ENCODE measurements around the gene DHDH.
A peak's percentile ranks its signal among the peaks of the same experiment; 100 is the strongest.
"Not testable (repeated sequence)": the region's sequence is repeated elsewhere in the genome, so short reads cannot be mapped to it uniquely, and the experiment has no call there.

DHDH gene

DNA sequence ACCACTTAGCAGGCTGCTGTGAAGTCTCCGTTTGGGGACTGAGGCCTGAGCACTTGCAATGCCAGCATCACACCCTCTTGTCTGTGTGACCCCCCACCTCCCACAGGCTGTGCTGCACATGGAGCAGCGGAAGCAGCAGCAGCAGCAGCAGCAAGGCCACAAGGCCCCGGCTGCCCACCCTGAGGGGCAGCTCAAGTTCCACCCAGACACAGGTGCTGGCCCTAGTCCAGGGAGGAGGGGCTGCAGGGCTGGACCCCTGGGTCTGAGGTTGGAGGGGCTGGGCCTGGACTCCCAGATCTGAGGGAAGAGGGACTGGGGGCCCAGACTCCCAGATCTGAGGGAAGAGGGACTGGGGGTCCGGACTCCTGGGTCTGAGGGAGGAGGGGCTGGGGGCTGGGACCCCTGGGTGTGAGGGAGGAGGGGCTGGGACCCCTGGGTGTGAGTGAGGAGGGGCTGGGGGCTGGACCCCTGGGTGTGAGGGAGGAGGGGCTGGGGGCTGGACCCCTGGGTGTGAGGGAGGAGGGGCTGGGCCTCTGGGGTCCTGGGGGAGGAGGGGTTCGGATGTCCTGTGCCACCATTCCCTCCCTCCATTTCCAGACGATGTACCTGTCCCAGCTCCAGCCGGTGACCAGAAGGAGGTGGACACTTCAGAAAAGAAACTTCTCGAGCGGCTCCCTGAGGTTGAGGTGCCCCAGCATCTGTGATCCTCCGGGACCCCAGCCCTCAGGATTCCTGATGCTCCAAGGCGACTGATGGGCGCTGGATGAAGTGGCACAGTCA is 11.6 kb upstream of the DHDH start:
- TF ChIP-seq, protein P1, sequence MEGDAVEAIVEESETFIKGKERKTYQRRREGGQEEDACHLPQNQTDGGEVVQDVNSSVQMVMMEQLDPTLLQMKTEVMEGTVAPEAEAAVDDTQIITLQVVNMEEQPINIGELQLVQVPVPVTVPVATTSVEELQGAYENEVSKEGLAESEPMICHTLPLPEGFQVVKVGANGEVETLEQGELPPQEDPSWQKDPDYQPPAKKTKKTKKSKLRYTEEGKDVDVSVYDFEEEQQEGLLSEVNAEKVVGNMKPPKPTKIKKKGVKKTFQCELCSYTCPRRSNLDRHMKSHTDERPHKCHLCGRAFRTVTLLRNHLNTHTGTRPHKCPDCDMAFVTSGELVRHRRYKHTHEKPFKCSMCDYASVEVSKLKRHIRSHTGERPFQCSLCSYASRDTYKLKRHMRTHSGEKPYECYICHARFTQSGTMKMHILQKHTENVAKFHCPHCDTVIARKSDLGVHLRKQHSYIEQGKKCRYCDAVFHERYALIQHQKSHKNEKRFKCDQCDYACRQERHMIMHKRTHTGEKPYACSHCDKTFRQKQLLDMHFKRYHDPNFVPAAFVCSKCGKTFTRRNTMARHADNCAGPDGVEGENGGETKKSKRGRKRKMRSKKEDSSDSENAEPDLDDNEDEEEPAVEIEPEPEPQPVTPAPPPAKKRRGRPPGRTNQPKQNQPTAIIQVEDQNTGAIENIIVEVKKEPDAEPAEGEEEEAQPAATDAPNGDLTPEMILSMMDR (IDR thresholded peaks at IDR 0.05) = no peak
- H3K27ac ChIP-seq = no peak overlapping the region
- peaks cover 0 to 3% (median under 1%) of the 10 kb centered on the region in 4 donors for H3K4me1 ChIP-seq
- no peaks in the 10 kb centered on the region for H3K9me3 ChIP-seq
- H3K4me3 ChIP-seq = no peak overlapping the region
- intact Hi-C loops (cut with DNase I; ENCODE audit: low total_unique reads) = no loop called here
- no peak for DNase-seq
- H3K27me3 ChIP-seq = no peaks in the 10 kb centered on the region
- H3K36me3 ChIP-seq = peaks cover 31 to 71% (median 55%) of the 10 kb centered on the region in 3 donors

DNA sequence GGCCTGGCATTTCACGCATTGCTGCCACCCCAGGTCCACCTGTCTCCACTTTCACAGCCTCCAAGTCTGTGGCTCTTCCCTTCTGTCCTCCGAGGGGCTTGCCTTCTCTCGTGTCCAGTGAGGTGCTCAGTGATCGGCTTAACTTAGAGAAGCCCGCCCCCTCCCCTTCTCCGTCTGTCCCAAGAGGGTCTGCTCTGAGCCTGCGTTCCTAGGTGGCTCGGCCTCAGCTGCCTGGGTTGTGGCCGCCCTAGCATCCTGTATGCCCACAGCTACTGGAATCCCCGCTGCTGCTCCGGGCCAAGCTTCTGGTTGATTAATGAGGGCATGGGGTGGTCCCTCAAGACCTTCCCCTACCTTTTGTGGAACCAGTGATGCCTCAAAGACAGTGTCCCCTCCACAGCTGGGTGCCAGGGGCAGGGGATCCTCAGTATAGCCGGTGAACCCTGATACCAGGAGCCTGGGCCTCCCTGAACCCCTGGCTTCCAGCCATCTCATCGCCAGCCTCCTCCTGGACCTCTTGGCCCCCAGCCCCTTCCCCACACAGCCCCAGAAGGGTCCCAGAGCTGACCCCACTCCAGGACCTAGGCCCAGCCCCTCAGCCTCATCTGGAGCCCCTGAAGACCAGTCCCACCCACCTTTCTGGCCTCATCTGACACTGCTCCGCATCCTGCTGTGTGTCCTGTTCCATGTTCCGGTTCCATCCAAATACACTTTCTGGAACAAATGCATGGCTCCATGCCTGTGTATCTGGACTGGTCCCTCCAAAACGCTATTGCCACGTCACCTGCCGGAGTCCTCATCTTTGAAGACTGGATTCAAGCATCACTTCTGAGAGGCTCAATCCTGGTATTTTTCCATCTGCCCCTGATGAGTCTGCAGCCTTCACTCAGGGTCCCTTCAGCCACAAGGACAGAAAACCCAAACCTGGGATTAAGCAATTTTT is 10.7 kb upstream of the DHDH start:
- no peaks in the 10 kb centered on the region for H3K9me3 ChIP-seq
- intact Hi-C loops (cut with DNase I; ENCODE audit: low total_unique reads) = no loop called here
- H3K27me3 ChIP-seq = no peaks in the 10 kb centered on the region
- H3K4me3 ChIP-seq = no peak overlapping the region
- no peak for DNase-seq
- peaks cover 29 to 62% (median 50%) of the 10 kb centered on the region in 3 donors for H3K36me3 ChIP-seq
- no peak overlapping the region for H3K27ac ChIP-seq
- peaks cover 0 to 11% (median 3%) of the 10 kb centered on the region in 4 donors for H3K4me1 ChIP-seq
- TF ChIP-seq, protein P1 (IDR thresholded peaks at IDR 0.05) = no peak

DNA sequence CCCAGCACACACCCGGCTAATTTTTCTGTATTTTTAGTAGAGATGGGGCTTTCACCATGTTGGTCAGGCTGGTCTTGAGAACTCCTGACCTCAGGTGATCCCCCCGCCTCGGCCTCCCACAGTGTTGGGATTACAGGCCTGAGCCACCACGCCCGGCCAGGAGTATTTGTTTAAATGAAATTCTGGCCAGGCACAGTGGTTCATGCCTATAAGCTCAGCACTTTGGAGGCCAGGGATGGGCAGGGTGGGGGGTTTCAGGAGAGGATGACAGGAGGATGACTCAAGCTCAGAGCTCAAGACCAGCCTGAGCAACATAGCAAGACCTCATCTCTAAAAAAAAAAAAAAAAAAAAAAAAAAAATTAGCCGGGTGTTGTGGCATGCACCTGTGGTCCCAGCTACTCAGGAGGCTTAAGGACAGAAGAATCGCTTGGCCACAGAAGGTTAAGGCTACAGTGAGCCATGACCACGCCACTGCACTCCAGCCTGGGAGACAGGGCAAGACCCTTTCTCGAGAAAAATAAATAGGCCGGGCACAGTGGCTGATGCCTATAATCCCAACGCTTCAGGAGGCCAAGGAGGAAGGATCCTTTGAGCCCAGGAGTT is 8.2 kb upstream of the DHDH start:
- Histone ChIP-seq H3K36me3 (peaks cover 14 to 37% (median 31%) of the 10 kb centered on the region in 3 donors), H3K9me3 (no peaks in the 10 kb centered on the region), H3K4me3 (no peak overlapping the region), H3K27me3 (no peaks in the 10 kb centered on the region), H3K27ac (peak overlapping the region in 1 of 2 donors; percentile 11), H3K4me1 (peaks cover 0 to 11% (median 3%) of the 10 kb centered on the region in 4 donors)
- TF ChIP-seq, protein P1 (IDR thresholded peaks at IDR 0.05) = no peak
- DNase-seq = no peak
- intact Hi-C loops (cut with DNase I; ENCODE audit: low total_unique reads) = no loop called here

- H3K9me3 ChIP-seq; intact Hi-C loops (cut with DNase I; ENCODE audit: low total_unique reads); H3K27me3 ChIP-seq; DNase-seq; H3K4me3 ChIP-seq: not testable (repeated sequence)
- peaks cover 9 to 31% (median 28%) of the 10 kb centered on the region in 3 donors for H3K36me3 ChIP-seq
- H3K27ac ChIP-seq = peak overlapping the region; percentile 9 to 11
- peaks cover 0 to 11% (median 3%) of the 10 kb centered on the region in 4 donors for H3K4me1 ChIP-seq
Measured at GRCh38 chr19:48925890-48926289, 7.6 kb upstream of the DHDH start.

DNA sequence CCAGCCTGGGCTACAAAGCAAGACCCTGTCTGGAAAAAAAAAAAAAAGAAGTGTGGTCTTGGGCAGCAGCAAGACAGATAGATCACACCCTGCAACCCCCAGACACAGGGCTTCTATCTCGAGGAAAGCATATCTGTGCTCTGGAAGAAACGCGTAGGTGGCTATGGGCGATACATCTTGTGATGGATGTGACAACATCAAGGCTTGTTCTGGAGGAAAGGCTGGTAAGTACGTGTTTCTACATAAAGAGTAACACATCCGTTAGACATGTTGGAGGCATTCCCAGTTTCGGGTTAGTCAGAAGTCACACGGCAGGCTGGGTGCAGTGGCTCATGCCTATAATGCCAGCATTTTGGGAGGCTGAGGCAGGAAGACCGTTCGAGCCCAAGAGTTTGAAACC is 6.6 kb upstream of the DHDH start:
- Histone ChIP-seq H3K4me1 (peaks cover 0 to 11% (median 3%) of the 10 kb centered on the region in 4 donors), H3K27ac (peak overlapping the region; percentile 9 to 35), H3K4me3 (no peak overlapping the region), H3K27me3 (peaks cover 0 to 5% of the 10 kb centered on the region in 2 donors), H3K36me3 (peaks cover 0 to 21% (median 18%) of the 10 kb centered on the region in 3 donors), H3K9me3 (no peaks in the 10 kb centered on the region)
- TF ChIP-seq, protein P1 (IDR thresholded peaks at IDR 0.05) = no peak
- DNase-seq = peak; percentile 82 to 85
- intact Hi-C loops (cut with DNase I; ENCODE audit: low total_unique reads) = no loop called here

DNA sequence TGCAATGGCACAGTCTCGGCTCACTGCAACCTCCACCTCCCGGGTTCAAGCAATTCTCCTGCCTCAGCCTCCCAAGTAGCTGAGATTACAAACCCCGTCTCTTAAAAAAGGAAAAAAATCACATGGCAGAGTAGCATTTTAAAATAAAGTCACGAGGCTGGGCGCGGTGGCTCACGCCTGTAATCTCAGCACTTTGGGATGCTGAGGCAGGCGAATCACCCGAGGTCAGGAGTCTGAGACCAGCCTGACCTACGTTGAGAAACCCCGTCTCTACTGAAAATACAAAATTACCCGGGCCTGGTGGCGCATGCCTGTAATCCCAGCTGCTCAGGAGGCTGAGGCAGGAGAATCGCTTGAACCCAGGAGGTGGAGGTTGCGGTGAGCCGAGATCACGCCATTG is 5.8 kb upstream of the DHDH start:
- H3K27ac ChIP-seq, DNase-seq: not testable (repeated sequence)

More for the DNA sequence above, 5.8 kb upstream of the DHDH start:
- H3K9me3 ChIP-seq; H3K27me3 ChIP-seq; intact Hi-C loops (cut with DNase I; ENCODE audit: low total_unique reads); H3K4me3 ChIP-seq: not testable (repeated sequence)
- peaks cover 0 to 11% (median 3%) of the 10 kb centered on the region in 4 donors for H3K4me1 ChIP-seq
- peaks cover 0 to 13% (median 10%) of the 10 kb centered on the region in 3 donors for H3K36me3 ChIP-seq
